NCI-H2107 treated with DMSO at 0.1 percent for 48 hours (cell line): ENCODE data around the gene HOXD13.

Experiments
- DNase-seq: peaks from one replicate; lab custom pipeline; 2025; ENCODE audit not compliant: unreplicated experiment; lab: John Stamatoyannopoulos, UW

HOXD13 gene

GRCh38 chr2:176130957-176131847, 38.7 kb downstream of the HOXD13 start:
- no peak for DNase-seq

- no peak for DNase-seq
These were observed 39.3 kb downstream of the HOXD13 start for GRCh38 chr2:176131848-176132158.

GRCh38 chr2:176132205-176133171, 40.0 kb downstream of the HOXD13 start:
- no peak for DNase-seq

GRCh38 chr2:176133389-176133788, 40.9 kb downstream of the HOXD13 start:
- no peak for DNase-seq

GRCh38 chr2:176134035-176134434, 41.5 kb downstream of the HOXD13 start:
- no peak for DNase-seq

GRCh38 chr2:176135035-176135440, 42.5 kb downstream of the HOXD13 start:
- no peak for DNase-seq

GRCh38 chr2:176136374-176137251, 44.1 kb downstream of the HOXD13 start:
- DNase-seq = no peak

GRCh38 chr2:176137252-176137580, 44.7 kb downstream of the HOXD13 start:
- DNase-seq = no peak

GRCh38 chr2:176137906-176138305, 45.4 kb downstream of the HOXD13 start:
- no peak for DNase-seq

- DNase-seq = no peak
These were observed 46.0 kb downstream of the HOXD13 start for GRCh38 chr2:176138526-176138922.

GRCh38 chr2:176138923-176139660, 46.6 kb downstream of the HOXD13 start:
- DNase-seq = no peak

- no peak for DNase-seq
These were observed 47.4 kb downstream of the HOXD13 start for GRCh38 chr2:176139661-176140512.

GRCh38 chr2:176140513-176141317, 48.2 kb downstream of the HOXD13 start:
- no peak for DNase-seq

- no peak for DNase-seq
These were observed 49.8 kb downstream of the HOXD13 start for GRCh38 chr2:176142281-176142680.
